Naive B cell (primary cell): ENCODE results near the gene ERBB2. TPM values are rescaled to one million over a fixed set of nuclear protein-coding genes. Genes with fewer than 3 reads are reported as not detected.
"Not testable (repeated sequence)": the region's sequence is repeated elsewhere in the genome, so short reads cannot be mapped to it uniquely, and the experiment has no call there.

Source experiments
- ATAC-seq, 2 donors: fragments of 150-1000 bp; cut with Tn5 transposase; 2 replicates each; pipeline ENCODE4 v1.10.0; 2021; ENCODE audit warnings: low read depth in 2 of 2, mild to moderate bottlenecking in 2 of 2, moderate library complexity in 2 of 2
- DNase-seq: peaks from one replicate; pipeline ENCODE4 v3.0.0; 2022
- H3K27ac Mint-ChIP-seq, 6 donors: one replicate each; pipeline ENCODE4 v1.8.0; 2020 to 2022; ENCODE audit warnings: mild to moderate bottlenecking in 6 of 6, mixed read lengths in 6 of 6, moderate library complexity in 5 of 6, inconsistent platforms in 2 of 6
- H3K27me3 Mint-ChIP-seq, 3 donors: one replicate each; pipeline ENCODE4 v1.8.0; 2021 to 2022; ENCODE audit warnings: mixed read lengths in 3 of 3, mild to moderate bottlenecking in 1 of 3
- H3K36me3 Mint-ChIP-seq, 2 donors: one replicate each; pipeline ENCODE4 v1.8.0; 2020 to 2022; ENCODE audit warnings: mixed read lengths in 2 of 2, inconsistent platforms in 1 of 2, mild to moderate bottlenecking in 1 of 2
- H3K4me1 Mint-ChIP-seq, 3 donors: one replicate each; pipeline ENCODE4 v1.8.0; 2020 to 2022; ENCODE audit warnings: mixed read lengths in 3 of 3, inconsistent platforms in 1 of 3, mild to moderate bottlenecking in 1 of 3, moderate library complexity in 1 of 3
- H3K4me3 Mint-ChIP-seq, 8 donors: one replicate each; pipeline ENCODE4 v1.8.0; 2020 to 2022; ENCODE audit warnings: mild to moderate bottlenecking in 8 of 8, mixed read lengths in 8 of 8, moderate library complexity in 8 of 8, inconsistent platforms in 2 of 8
- H3K9me3 Mint-ChIP-seq, 7 donors: one replicate each; pipeline ENCODE4 v1.8.0; 2020 to 2022; ENCODE audit warnings: mixed read lengths in 7 of 7, mild to moderate bottlenecking in 5 of 7, inconsistent platforms in 2 of 7, moderate library complexity in 1 of 7
- polyA plus RNA-seq, 6 donors: library from polyadenylated mRNA; unstranded; fragments of 300-500 nt; fragmentation: Illumina TruSeq; gene quantifications; one replicate each; pipeline ENCODE4 v1.2.3, GENCODE V29; 2021; ENCODE audit warnings: low read depth in 6 of 6

ERBB2 gene
- polyA plus RNA-seq, 6 donors from 2014 or later: 0.20 to 3.0 (median 1.1) TPM

- ATAC-seq (no peak), DNase-seq (no peak)
- Mint-ChIP-seq H3K27me3 (peaks cover 18 to 24% (median 23%) of the 10 kb centered on the region in 3 donors), H3K27ac (peak overlapping the region in 1 of 6 donors; percentile 28), H3K4me3 (no peak overlapping the region), H3K36me3 (peaks cover 0 to 28% of the 10 kb centered on the region in 2 donors), H3K4me1 (peaks cover 4 to 11% (median 7%) of the 10 kb centered on the region in 3 donors), H3K9me3 (no peaks in the 10 kb centered on the region)
Observed at GRCh38 chr17:39695089-39695474, 4.8 kb upstream of the ERBB2 start.

GRCh38 chr17:39696731-39697130 is 3.1 kb upstream of the ERBB2 start:
- Mint-ChIP-seq H3K36me3 (peaks cover 0 to 35% of the 10 kb centered on the region in 2 donors), H3K4me1 (peaks cover 10 to 20% (median 20%) of the 10 kb centered on the region in 3 donors), H3K9me3 (no peaks in the 10 kb centered on the region), H3K27ac (no peak overlapping the region), H3K27me3 (peaks cover 28 to 38% (median 36%) of the 10 kb centered on the region in 3 donors), H3K4me3 (no peak overlapping the region)
- DNase-seq: no peak
- no peak for ATAC-seq

GRCh38 chr17:39697961-39698360 is 1.9 kb upstream of the ERBB2 start:
- H3K4me3 Mint-ChIP-seq: no peak overlapping the region
- no peak overlapping the region for H3K27ac Mint-ChIP-seq
- no peaks in the 10 kb centered on the region for H3K9me3 Mint-ChIP-seq
- ATAC-seq (no peak), DNase-seq (no peak)
- H3K27me3 Mint-ChIP-seq: peaks cover 28 to 41% (median 38%) of the 10 kb centered on the region in 3 donors
- H3K36me3 Mint-ChIP-seq: peaks cover 0 to 35% of the 10 kb centered on the region in 2 donors
- H3K4me1 Mint-ChIP-seq: peaks cover 10 to 20% (median 20%) of the 10 kb centered on the region in 3 donors

DNA sequence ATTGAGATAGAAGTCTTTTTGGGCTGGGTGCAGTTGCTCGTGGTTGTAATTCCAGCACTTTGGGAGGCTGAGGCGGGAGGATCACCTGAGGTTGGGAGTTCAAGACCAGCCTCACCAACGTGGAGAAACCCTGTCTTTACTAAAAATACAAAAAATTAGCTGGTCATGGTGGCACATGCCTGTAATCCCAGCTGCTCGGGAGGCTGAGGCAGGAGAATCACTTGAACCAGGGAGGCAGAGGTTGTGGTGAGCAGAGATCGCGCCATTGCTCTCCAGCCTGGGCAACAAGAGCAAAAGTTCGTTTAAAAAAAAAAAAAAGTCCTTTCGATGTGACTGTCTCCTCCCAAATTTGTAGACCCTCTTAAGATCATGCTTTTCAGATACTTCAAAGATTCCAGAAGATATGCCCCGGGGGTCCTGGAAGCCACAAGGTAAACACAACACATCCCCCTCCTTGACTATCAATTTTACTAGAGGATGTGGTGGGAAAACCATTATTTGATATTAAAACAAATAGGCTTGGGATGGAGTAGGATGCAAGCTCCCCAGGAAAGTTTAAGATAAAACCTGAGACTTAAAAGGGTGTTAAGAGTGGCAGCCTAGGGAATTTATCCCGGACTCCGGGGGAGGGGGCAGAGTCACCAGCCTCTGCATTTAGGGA is 577 bp upstream of the ERBB2 start:
- Mint-ChIP-seq H3K4me1 (peaks cover 10 to 25% (median 25%) of the 10 kb centered on the region in 3 donors), H3K4me3 (peak overlapping the region; percentile 9 to 87 (median 66)), H3K36me3 (peaks cover 0 to 34% of the 10 kb centered on the region in 2 donors), H3K27me3 (peaks cover 28 to 41% (median 38%) of the 10 kb centered on the region in 3 donors)
- DNase-seq, ATAC-seq, H3K27ac Mint-ChIP-seq, H3K9me3 Mint-ChIP-seq: not testable (repeated sequence)

DNA sequence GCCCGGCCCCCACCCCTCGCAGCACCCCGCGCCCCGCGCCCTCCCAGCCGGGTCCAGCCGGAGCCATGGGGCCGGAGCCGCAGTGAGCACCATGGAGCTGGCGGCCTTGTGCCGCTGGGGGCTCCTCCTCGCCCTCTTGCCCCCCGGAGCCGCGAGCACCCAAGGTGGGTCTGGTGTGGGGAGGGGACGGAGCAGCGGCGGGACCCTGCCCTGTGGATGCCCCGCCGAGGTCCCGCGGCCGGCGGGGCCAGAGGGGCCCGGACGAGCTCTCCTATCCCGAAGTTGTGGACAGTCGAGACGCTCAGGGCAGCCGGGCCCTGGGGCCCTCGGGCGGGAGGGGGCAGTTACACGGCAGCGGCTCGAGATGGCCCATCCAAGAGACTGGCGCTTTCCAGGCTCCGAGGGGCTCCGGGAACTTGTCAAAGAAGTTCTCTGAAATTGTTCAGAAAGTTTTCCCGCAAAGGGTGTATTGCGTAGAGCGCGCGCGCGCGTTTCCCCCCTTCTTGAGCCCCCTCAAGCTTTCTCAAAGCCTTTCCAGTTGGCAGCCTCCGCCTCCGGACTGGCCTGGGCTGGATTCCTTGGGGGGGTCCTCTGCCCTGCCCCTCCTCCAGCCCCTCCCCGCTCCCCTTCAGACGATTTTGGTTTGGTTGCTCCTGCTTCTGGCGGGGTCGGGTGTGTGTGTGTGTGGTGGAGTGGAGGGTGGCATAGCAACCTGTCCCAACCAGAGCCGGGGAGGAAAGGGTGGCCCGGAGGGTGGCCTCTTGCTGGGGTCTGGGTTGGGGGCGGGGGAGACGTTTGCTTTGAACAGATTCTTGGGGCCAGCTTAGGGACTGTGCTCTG is 504 bp downstream of the ERBB2 start:
- ATAC-seq: peak in 1 of 2 donors; percentile 14
- no peaks in the 10 kb centered on the region for H3K9me3 Mint-ChIP-seq
- peaks cover 10 to 25% (median 22%) of the 10 kb centered on the region in 3 donors for H3K4me1 Mint-ChIP-seq
- no peak for DNase-seq
- peaks cover 28 to 41% (median 38%) of the 10 kb centered on the region in 3 donors for H3K27me3 Mint-ChIP-seq
- H3K27ac Mint-ChIP-seq: no peak overlapping the region
- peak overlapping the region in 4 of 8 donors; percentile 61 to 72 (median 68) for H3K4me3 Mint-ChIP-seq
- H3K36me3 Mint-ChIP-seq: peaks cover 0 to 26% of the 10 kb centered on the region in 2 donors

- peaks cover 0 to 26% of the 10 kb centered on the region in 2 donors for H3K36me3 Mint-ChIP-seq
- H3K27ac Mint-ChIP-seq: peak overlapping the region in 1 of 6 donors; percentile 81
- ATAC-seq (no peak), DNase-seq (no peak)
- peaks cover 10 to 25% (median 22%) of the 10 kb centered on the region in 3 donors for H3K4me1 Mint-ChIP-seq
- H3K4me3 Mint-ChIP-seq: peak overlapping the region in 3 of 8 donors; percentile 39 to 69 (median 61)
- no peaks in the 10 kb centered on the region for H3K9me3 Mint-ChIP-seq
- H3K27me3 Mint-ChIP-seq: peaks cover 28 to 41% (median 38%) of the 10 kb centered on the region in 3 donors
Observed at GRCh38 chr17:39701012-39701783, 1.3 kb downstream of the ERBB2 start.

DNA sequence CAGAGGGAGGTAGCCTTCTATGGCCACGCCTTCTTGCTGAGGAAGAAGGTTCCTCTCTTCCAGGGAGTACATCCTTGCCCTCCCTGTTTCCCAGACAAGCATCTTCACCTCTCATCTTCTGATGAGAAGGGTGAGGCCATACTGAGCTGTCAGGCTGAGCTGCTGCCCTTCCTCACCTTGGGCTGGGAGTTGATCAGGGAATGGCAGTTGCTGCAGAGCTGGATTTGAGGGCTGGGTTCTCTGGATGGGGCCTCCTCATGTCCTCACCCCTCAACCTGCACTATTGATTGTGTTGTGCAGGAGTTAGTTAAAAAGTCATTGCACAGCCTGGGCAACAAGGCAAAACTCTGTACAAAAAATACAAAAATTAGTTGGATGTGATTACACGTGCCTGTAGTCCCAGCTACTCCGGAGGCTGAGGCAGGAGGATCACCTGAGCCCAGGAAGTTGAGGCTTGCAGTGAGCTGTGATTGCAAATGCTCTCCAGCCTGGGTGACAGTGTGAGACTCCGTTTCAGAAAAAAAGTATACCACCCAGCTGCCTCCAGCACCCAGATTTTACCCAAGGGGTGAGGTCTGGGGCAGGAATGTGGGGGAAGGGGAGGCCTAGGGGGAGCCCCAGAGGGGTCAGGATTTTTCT is 2.0 kb downstream of the ERBB2 start:
- H3K27ac Mint-ChIP-seq: no peak overlapping the region
- DNase-seq (no peak), ATAC-seq (no peak)
- H3K4me1 Mint-ChIP-seq: peaks cover 14 to 28% (median 22%) of the 10 kb centered on the region in 3 donors
- H3K27me3 Mint-ChIP-seq: peaks cover 28 to 41% (median 38%) of the 10 kb centered on the region in 3 donors
- H3K9me3 Mint-ChIP-seq: no peaks in the 10 kb centered on the region
- H3K36me3 Mint-ChIP-seq: peaks cover 0 to 26% of the 10 kb centered on the region in 2 donors
- no peak overlapping the region for H3K4me3 Mint-ChIP-seq

- H3K4me3 Mint-ChIP-seq: no peak overlapping the region
Observed at GRCh38 chr17:39702901-39703893, 3.3 kb downstream of the ERBB2 start.

DNA sequence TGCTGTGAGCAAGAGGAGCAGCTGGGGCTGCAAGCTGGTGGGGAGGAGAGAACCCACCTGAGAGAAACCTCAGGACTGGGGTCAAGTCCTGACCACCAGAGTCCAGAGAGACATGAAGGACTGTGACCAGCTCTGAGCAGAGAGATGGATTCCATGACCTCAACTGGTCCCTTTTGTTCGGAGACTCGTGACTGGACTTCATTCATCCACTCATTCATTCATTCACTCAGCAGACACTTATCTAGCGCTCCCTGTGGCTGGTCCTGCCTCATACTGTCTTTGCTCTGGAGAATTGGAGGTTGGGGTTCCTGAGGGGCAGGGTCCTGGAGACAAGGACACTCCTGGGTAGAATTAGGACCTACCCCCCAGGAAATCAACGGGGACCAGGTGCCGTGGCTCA is 4.0 kb downstream of the ERBB2 start:
- no peak overlapping the region for H3K4me3 Mint-ChIP-seq
- ATAC-seq: no peak

More at GRCh38 chr17:39702901-39703893, 3.3 kb downstream of the ERBB2 start:
- Mint-ChIP-seq H3K27ac (peak overlapping the region in 1 of 6 donors; percentile 89), H3K4me1 (peaks cover 23 to 33% (median 27%) of the 10 kb centered on the region in 3 donors), H3K27me3 (peaks cover 23 to 34% (median 30%) of the 10 kb centered on the region in 3 donors), H3K36me3 (peaks cover 0 to 19% of the 10 kb centered on the region in 2 donors), H3K9me3 (no peaks in the 10 kb centered on the region)
- DNase-seq (no peak), ATAC-seq (peak; percentile 67 to 79)

DNA sequence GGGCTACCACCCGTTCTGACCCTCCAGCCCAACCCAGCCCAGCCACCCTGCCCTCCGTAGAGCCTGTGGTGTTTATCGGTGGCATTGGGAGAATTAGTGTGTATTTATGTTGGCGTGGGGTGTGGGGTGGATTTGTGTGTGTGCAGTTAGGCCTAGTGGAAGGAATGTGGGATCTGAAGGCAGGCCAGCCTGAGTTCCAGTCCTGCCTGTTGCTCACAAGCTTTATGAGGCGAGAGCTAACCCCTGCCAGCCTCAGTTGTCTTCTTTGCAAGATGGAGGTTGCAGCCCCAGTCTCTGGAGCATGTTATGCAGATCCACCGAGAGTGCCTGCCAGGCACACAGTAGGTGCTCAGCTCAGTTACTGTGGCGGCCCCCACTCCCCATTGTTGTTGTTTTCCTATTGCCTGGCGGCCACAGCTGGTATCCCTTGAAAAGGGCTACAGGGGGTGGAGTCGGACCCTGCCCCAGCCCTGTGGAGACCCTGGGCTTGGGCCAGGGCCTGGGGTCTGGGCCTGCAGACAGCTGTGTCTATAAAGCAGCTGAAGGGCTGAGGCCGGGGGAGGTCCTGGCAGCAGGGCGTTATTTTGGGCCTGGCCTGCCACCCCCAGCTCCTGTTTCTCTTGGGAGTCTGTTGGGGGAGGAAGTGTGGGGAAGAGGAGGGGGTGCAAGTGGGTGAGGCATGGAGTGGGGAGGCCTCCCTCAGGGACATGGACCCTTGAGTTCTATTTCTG is 5.1 kb downstream of the ERBB2 start:
- H3K27ac Mint-ChIP-seq: peak overlapping the region in 1 of 6 donors; percentile 36
- peaks cover 22 to 34% (median 30%) of the 10 kb centered on the region in 3 donors for H3K4me1 Mint-ChIP-seq
- no peak for DNase-seq

More for the DNA sequence above, 4.0 kb downstream of the ERBB2 start:
- H3K4me1 Mint-ChIP-seq: peaks cover 24 to 37% (median 28%) of the 10 kb centered on the region in 3 donors
- peaks cover 0 to 17% of the 10 kb centered on the region in 2 donors for H3K36me3 Mint-ChIP-seq
- no peaks in the 10 kb centered on the region for H3K9me3 Mint-ChIP-seq
- peak overlapping the region in 1 of 6 donors; percentile 89 for H3K27ac Mint-ChIP-seq
- peaks cover 20 to 29% (median 26%) of the 10 kb centered on the region in 3 donors for H3K27me3 Mint-ChIP-seq
- no peak for DNase-seq

GRCh38 chr17:39705786-39706348 is 6.0 kb downstream of the ERBB2 start:
- H3K27me3 Mint-ChIP-seq: peaks cover 9 to 11% (median 10%) of the 10 kb centered on the region in 3 donors
- H3K9me3 Mint-ChIP-seq: no peaks in the 10 kb centered on the region
- peak overlapping the region in 1 of 6 donors; percentile 24 for H3K27ac Mint-ChIP-seq
- H3K4me1 Mint-ChIP-seq: peaks cover 17 to 28% (median 28%) of the 10 kb centered on the region in 3 donors
- DNase-seq: no peak
- ATAC-seq: no peak
- H3K4me3 Mint-ChIP-seq: no peak overlapping the region
- peaks cover 0 to 7% of the 10 kb centered on the region in 2 donors for H3K36me3 Mint-ChIP-seq

More for the DNA sequence above, 5.1 kb downstream of the ERBB2 start:
- no peak for ATAC-seq
- Mint-ChIP-seq H3K9me3 (no peaks in the 10 kb centered on the region), H3K4me3 (peak overlapping the region in 1 of 8 donors; percentile 15), H3K27me3 (peaks cover 10 to 18% (median 16%) of the 10 kb centered on the region in 3 donors), H3K36me3 (peaks cover 0 to 7% of the 10 kb centered on the region in 2 donors)
